HG02571 (cell line): Measurements from ENCODE around the gene PRR7.
"Not testable (repeated sequence)": the region's sequence is repeated elsewhere in the genome, so short reads cannot be mapped to it uniquely, and the experiment has no call there.

ENCODE experiments used
- ATAC-seq: cut with Tn5 transposase; IDR thresholded peaks from one replicate; pipeline ENCODE4 v1.9.1; 2021; ENCODE audit warnings: mild to moderate bottlenecking, moderate library complexity; ENCODE audit not compliant: unreplicated experiment

Gene PRR7

DNA sequence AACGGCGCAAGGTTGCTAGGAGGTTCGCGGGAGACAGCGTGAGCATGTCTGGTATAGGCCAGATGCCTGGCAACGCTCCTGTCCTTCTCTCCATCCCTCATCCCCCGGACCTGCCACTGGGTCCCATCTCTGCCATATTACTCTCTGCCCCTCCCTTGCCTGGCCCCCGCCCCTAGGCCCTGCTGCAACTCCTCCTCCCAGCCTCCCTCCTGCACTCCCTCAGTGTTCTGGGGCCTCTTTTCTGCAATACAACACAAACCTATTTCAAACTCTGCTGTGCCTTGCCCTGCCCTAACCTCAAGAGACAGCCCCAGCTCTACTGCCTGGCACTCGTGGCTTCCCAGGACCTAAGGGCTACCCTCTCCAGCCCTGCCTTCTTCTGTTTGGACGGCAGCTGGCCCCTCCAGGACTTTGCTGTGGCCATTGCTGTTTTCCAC, 35.8 kb downstream of the PRR7 start:
- ATAC-seq = no peak

DNA sequence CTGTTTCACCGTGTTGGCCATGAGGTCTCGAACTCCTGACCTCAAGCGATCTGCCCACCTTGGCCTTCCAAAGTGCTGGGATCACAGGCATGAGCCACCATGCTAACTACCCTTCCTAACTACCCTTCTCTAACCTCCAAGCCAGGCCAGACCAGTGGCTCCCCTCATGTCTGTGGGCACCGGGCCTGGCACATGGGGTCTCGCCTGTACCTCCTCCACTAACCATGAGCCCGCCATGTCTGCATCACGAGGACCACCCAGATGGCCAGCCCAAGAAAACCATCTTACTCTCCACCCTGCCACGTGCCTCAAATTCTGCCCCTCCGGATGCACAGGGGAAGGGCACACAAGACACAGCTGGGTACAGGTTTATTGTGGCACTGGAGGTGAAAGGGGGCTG, 36.4 kb downstream of the PRR7 start:
- no peak for ATAC-seq

DNA sequence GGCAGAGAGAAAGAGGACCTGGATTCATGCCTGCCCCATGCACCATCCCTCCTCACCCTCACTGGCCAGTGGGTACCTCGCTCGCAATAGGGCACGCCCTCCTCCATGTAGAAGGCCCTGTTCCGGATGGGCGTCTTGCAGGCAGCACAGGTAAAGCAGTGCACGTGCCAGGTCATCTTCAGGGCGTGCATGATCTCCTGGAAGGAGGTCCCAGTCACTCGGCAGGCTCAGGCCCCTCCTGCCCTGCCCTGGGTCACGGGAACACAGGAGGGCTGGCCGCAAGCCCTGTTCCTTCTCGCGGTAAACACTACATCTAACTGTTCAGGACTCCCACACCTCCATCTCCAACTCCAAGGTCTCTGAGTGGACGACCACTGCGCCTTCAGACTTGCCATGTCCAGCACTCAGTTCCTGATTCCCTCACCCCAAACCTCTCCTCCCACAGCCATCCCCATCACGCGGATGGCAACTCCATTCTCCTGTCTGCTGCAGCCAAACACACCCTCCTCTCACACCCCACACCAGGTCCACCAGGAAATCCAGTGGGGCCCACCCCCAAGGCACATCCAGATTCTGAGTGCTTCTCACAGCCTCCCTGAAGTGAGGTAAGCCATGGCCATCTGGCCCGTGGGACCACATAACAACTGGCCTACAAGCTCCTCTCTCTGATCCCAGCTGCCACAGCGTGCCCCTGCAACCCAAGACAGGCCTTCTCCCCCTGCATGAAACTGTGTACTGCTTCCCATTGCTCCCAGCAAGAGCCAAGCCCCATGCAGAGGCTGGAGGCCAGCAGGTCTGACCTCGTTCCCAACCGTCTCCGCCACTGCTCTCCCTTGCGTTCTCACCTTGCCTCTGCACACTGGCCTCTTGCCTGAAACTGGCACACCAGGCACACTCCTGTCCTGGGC, 37.6 kb downstream of the PRR7 start:
- ATAC-seq = no peak

DNA sequence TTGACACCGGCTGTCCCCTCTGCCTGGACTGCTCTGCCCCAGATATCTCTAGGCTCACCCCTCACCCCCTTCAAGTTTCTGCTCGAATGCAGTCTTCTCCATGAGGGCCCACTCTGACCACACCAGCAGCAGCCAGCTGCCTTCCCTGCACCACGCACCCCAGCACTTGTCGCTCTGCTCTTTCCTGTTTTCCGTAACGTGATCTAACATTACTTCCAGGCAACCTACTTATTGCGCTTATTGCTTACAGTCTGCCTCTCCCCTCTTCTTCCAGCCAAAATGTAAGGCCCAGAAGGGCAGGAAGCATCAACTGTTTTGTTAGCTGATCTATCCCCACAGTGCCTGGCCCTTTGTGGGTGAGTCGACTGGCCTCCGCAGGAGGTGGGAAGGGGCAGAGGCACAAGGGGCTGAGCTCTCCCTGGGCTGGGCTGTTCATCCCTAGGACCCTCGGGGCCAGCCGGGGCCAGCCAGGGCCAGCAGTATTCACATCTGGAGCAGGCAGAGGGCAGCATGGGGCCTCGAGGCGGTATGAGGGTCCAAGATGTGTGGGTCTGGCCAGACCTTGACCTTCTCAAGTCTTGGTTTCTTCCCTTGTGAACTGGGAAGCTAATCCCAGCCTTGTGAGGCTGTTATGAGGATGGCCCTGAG, 38.4 kb downstream of the PRR7 start:
- ATAC-seq = no peak

DNA sequence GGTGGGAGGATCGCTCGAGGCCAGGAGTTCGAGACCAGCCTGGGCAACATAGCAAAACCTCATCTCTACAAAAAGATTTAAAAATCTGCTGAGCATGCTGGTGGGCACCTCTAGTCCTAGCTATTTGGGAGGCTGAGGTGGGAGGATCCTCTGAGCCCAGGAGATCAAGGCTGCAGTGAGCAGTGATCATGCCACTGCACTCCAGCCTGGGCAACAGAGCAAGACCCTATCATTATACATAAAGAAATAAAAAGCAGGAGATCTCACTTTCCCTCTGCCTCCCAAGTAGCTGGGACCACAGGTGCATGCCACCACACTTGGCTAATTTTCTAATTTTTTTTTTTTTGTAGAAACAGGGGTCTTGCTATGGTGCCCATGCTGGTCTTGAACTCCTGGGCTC, 39.1 kb downstream of the PRR7 start:
- not testable (repeated sequence) for ATAC-seq

DNA sequence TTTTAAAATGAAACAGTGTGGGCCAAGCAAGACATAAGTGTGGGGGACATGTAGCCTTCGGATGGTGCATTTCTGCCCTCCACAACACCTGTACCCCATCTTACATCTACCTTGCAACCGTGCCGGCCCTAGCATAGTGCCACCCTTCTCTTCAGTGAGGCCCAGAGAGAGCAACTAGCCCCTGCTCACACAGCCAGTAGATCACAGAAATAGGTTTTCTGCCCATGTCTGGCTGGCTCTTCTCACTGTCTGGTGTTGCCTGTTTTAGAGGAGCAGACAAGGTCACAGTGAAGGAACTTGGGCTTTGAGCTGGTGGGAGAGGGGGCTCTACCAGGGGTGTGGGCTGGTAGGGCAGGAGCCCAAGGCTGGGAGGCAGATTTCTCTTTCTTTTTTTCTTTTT, 39.6 kb downstream of the PRR7 start:
- ATAC-seq = no peak

DNA sequence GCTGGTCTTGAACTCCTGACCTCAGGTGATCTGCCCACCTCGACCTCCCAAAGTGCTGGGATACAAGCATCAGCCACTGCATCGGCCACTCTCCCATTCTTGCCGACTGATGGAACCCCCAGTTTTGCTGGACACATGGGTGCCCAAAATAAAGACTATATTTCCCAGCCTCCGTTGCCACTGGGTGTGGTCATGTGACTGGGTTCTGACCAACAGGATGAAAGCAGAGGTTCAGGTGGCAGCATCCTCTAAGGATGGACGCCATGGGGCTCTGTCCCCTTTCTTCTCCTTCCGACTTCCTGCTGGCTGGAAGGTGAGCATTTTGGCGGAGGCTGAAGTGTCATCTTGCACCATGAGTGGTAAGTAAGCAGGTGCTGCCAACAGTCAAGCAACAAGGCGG, 40.5 kb downstream of the PRR7 start:
- ATAC-seq = no peak

DNA sequence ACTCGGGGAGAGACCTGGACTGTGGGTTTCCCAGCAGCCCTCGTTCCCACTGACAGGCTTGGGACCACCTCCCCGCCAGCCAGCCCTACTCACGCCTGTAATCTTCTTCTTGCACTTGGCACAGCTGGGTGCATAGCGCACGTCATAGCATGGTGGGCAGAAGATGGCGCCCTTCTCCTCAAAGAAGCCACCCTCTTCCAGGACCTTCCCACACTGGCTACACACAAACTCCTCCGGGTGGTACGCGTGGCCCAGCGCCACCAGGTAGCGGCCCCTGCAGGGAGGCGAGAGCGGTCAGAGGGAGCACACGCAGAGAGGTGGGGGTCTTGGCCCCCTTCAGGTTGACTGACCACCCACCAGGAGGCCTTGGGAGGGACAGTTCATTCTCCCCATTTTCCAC, 41.4 kb downstream of the PRR7 start:
- ATAC-seq = no peak

DNA sequence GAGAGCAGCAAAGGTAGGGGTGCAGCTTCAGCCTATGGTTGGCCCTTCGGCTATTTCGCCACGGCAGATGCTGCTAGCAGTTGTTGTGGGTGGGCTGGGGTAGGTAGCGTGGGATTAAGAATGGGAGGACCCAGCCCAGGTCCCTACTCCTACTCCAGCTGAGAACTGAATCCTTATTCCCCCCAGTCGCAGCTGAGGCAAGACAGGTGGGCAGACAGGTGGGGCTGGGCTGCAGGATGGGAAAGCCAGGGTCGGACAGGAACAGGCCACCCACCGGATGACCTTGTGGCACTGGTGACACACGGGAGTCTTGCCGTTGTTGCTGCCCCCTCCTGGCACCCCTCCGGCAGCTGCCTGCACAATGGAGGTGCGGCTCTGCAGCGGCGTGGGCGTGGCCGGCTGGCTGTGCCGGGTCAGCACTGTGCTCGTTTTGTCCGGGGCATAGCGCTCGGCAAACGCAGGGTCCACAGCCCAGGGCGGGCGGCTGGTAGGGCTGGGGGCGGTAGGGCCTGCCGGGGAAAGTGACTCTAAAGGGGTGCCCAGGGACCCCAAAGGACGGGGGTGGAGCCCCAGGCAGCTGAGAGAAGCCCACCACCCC, 42.6 kb downstream of the PRR7 start:
- ATAC-seq = no peak

DNA sequence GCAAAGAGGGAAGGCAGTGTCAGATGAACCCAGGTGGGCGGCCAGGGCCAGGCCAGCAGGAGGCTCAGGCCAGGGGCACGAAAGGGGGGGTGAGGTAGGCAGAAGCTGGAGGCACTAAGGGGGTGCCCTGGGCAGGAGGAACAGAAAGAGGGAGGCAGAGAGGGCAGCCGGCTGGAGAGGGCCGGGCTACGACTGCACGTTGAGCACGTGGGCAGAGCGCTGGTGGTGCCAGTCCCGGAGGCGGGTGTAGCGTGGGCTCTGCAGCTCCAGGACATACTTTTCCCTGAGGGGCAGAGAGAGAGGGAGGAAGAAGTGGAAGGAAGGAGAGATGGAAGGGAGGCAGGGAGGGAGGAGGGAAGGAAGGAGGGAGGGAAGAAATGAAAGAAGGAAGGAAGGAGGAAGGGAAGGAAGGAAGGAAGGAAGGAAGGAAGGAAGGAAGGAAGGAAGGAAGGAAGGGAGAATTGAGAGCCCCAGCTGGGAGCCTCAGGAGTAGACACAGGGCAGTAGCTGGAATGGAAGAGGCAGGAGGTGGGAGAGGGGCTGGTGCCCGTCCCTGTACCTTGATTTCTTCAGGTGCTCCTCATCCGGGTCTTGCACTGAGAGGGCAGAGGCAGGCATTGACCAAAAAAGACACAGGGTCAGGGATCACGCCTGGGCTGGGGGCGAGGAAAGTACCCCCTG, 43.8 kb downstream of the PRR7 start:
- no peak for ATAC-seq

DNA sequence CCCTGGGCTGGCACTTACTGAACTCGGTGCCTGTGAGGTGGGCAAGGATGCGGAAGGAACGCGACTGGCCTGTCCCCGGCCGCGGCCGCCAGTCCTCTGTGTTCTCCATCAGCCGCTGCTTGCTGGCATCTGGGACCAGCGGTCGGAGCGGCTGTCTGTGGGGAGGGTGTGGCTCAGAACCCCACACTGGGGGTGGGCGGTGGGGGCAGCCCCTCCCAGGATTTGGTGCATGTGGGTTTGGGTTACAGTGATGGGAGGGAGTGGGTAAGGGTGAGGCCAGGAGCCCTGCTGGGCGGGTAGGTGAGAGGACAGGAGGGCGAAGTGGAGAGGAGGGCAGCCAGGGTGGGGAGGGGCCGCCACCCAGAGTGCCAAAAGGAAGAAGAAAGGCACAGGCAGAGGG, 44.4 kb downstream of the PRR7 start:
- no peak for ATAC-seq

DNA sequence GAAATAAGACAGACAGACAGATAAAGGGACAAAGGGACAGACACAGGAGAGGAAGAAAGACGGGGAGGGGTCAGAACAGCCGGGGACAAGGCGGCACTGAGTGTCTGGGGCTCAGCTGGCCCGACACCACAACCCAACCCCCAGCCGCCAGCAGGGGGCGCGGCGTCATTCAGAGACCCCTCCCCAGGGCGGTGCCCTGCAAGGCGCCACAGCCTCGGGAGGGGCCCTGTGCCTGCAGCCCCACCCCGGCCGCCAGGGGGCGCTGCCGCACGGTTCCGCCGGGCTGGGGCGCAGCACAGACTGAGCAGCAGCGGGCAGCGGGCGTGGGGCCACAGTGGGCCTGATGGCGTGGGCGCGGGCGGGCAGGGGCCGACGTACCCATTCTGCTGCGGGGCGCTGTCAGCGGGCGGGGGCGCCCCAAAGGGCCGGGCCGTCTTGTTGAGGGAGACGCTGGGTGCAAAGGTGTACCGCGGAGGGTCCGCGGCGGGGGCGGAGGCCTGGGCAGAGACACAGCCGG, 44.9 kb downstream of the PRR7 start:
- ATAC-seq = no peak

DNA sequence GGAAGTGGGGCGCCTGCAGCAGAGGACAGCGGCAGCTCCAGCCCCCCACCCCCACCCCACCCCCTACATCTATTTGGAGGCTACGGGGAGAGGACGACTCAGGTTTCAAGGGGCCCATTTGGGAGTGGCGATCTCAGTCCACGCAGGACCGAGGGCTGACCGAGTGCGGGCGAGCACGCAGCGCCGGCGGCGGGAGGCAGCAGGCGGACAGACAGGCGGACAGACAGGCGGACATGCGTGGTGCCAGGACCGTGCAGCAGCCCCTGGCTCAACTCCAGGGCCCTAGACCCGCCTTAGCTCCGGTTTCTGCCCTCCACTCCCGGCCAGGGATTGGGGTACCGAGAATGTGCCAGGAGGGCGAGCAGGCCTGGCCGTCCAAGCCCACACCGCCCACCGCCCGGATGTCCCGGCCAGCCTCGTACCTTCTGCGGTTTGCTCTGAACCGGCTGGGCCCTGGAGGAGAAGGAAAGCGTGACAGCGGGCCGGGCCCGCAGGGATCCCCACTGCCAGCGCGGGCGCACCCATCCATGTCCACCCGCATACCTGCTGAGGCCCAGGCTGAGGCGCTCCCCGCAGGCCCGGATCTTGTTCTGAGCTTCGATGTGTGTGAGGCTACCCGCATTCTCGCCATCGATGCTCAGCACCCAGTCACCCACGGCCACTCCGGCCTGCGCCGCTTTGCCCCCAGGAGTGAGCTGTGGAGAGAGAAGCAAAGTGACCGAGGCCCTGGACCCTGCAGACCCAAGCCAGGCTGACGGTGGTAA, 45.6 kb downstream of the PRR7 start:
- ATAC-seq = no peak

DNA sequence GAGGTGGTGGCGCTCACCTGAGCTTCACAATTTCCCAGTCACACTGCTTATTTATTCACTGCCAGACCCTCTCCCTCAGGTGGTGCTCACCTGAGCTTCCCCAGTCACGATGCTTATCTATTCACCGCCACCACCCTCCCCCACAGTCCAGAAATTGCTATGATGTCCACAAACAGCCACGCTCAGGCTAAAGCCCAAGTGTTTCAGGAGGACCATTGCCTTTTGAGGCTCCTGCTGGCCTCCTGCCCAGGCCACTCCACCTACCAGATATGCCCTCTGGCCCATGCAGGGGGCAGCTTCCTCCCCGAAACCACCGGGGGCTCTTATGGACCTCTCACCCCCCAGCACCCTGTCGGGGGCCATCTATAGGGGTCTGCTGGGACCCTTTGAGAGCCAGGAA, 46.2 kb downstream of the PRR7 start:
- no peak for ATAC-seq

DNA sequence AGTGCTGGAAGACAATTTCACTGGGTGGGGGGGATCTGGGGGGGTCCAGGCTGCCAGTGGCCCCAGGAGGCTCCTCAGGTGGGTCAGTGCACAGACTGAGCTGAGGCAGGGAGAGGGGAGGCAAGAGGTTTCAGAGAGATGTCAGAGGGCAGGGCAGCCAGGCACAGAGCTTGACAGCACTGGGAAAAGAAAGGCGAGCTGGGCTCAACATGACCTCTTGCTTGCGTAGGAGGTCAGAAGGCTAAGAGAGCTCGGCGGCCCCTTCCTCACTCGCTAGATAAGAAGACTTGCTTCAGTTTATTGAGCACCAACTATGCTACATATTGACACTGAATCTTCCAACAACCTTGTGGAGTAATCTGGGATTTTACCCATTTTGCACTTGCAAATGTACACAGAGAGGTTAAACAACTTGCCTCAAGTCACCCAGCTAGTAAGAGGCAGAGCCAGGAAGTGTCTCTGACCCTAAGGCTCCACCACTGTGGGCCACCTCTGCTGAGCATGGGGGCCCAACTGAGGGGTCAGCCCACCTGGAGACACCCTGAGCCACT, 47.3 kb downstream of the PRR7 start:
- no peak for ATAC-seq

DNA sequence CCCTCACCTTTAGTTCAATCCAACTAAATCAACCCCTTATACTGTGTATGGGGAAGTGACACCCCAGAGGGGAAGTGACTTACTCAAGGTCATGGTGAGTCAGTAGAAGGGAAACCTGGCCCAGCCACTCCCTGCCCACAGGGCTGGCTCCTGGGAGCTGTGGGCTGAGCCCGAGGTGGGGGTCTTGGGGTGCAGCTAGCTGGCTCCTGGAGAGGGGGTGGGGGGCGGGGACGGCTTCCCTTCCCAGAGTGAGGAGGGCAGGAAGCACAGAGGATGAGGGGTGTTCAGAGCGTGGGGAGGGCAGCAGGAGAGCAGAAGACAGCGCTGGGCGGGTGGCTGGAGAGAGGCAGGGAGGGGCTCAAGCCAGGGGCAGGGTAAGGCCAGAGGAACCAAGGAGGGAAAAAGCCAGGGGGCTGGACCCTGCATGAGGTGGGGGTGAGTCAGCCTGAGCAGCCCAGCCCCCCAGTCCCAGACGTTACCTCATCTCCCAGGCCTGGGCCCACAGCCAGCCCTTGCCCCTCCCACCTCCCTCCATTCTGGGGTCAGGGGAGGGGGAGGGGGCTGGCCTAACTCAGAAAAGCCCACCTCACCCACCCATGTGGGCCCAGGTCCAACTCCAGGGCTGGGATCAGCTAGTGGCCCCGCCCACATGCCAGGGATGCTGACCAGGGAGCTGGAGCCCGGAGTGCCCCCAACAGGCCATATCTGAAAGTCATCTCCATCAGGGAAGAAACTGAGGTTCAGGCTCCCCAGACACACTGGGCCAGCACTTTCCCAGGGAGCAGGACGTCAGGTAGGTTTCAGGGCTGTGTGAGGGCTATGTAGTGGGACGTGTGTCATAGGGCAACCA, 48.0 kb downstream of the PRR7 start:
- no peak for ATAC-seq

DNA sequence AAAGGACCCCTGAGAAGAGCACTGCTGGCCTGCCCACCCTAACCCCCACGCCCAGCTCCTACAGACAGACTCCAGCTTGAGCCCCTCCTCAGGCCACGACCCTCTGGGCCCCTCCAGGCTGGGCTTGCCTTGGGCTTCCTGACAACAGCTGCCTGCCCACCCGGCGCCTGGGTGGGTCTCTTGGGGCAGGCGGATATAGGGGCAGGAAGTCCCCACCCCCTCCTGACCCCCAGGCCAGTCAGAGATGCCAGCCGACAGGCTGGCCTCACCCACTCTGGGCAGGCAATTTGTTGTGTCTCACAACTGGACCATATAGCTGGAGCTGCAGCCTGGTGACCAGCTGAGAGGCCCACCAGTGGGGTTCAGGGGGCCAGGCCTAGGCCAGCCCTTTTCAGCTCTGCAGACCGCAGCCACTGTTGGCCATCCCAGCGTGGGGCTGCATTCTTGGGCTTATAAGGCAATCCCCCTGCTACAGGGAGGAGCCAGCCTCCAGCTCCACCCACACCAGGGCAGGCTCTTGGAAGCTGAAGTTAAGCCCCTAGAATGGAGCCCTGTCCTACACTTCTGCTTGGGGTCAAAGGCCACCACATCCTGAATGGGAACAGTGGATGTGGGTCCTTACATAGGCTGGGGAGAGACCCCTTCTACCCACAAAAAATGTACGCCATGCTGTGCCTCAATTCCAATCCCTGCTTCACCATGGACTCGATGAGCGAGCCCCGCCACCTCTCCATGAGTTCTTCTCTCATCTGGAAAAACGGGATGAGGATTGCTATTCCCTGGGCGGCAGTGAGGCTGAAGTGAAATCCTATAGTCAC, 48.8 kb downstream of the PRR7 start:
- ATAC-seq = no peak

DNA sequence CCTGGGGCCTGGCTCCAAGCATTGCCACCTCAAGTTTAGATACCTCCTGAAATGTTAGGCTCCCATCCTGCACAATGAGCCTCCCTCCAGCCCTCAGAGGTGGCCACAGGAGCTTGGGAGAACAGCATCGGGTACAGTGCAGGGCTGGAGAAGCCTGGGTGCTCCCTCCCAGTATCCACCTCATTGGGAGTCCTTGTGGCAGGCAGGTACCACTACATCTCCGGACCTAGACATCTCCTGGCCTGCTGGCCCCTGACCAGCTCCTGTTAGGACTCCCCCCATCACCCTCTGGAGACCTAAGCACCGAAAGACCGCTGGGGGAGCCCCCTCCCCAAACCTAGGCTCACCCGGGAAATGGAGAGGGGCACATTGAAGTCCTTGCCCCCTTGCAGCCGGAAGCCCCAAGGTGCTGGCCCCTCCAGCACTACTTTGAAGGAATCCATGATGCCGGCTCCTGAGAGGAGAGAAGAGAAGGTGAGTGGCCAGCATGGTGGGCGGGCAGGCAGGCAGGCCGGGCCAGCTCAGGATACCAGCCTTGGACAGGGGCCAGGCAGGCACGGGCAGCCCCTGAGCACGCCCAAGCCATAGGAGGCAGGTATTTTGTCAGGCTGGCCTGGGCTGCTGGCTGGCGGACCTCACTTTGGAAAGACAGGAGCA, 49.6 kb downstream of the PRR7 start:
- ATAC-seq = no peak
